Measurements from ENCODE around the gene MVD. TPM values are rescaled to one million over a fixed set of nuclear protein-coding genes. Genes with fewer than 3 reads are reported as not detected.

The MVD gene
- total and polyA plus RNA-seq, 2 of the 13 experiments (the other 11 are each of a cell fraction or from before 2014, with no cell fraction given) = 28.1 to 187 TPM

GRCh38 chr16:88651276-88651988 is 11.5 kb downstream of the MVD start (continued):
- no peak for TF ChIP-seq HNRNPK (IDR thresholded peaks at IDR 0.05; ENCODE audit: low read depth, low read length, poor library complexity, severe bottlenecking)
- peak; percentile 87; the same call in 1 of the 2 replicates for TF ChIP-seq ZNF350 (CRISPR knock-in tag; IDR thresholded peaks at IDR 0.05; ENCODE audit: borderline replicate concordance, low read depth)
- TF ChIP-seq, protein P1, sequence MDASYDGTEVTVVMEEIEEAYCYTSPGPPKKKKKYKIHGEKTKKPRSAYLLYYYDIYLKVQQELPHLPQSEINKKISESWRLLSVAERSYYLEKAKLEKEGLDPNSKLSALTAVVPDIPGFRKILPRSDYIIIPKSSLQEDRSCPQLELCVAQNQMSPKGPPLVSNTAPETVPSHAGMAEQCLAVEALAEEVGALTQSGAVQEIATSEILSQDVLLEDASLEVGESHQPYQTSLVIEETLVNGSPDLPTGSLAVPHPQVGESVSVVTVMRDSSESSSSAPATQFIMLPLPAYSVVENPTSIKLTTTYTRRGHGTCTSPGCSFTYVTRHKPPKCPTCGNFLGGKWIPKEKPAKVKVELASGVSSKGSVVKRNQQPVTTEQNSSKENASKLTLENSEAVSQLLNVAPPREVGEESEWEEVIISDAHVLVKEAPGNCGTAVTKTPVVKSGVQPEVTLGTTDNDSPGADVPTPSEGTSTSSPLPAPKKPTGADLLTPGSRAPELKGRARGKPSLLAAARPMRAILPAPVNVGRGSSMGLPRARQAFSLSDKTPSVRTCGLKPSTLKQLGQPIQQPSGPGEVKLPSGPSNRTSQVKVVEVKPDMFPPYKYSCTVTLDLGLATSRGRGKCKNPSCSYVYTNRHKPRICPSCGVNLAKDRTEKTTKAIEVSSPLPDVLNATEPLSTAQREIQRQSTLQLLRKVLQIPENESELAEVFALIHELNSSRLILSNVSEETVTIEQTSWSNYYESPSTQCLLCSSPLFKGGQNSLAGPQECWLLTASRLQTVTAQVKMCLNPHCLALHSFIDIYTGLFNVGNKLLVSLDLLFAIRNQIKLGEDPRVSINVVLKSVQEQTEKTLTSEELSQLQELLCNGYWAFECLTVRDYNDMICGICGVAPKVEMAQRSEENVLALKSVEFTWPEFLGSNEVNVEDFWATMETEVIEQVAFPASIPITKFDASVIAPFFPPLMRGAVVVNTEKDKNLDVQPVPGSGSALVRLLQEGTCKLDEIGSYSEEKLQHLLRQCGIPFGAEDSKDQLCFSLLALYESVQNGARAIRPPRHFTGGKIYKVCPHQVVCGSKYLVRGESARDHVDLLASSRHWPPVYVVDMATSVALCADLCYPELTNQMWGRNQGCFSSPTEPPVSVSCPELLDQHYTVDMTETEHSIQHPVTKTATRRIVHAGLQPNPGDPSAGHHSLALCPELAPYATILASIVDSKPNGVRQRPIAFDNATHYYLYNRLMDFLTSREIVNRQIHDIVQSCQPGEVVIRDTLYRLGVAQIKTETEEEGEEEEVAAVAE (CRISPR knock-in tag; IDR thresholded peaks at IDR 0.05; ENCODE audit: borderline replicate concordance) = no peak; the same call in none of the 2 replicates
- TF ChIP-seq ZNF296 (CRISPR knock-in tag; conservative IDR thresholded peaks at IDR 0.05) = no peak
- TF ChIP-seq, protein P2, sequence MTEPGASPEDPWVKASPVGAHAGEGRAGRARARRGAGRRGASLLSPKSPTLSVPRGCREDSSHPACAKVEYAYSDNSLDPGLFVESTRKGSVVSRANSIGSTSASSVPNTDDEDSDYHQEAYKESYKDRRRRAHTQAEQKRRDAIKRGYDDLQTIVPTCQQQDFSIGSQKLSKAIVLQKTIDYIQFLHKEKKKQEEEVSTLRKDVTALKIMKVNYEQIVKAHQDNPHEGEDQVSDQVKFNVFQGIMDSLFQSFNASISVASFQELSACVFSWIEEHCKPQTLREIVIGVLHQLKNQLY (CRISPR knock-in tag; IDR thresholded peaks at IDR 0.05) = peak; percentile 79
- TF ChIP-seq TCF12 (IDR thresholded peaks at IDR 0.05) = no peak
- peak; percentile 69 for TF ChIP-seq TCF12 (CRISPR knock-in tag; IDR thresholded peaks at IDR 0.05)
- TF ChIP-seq HNRNPH1 (optimal IDR thresholded peaks at IDR 0.05; ENCODE audit: low read depth, low read length) = peak; percentile 19
- no peak for TF ChIP-seq ZNF530 (CRISPR knock-in tag; IDR thresholded peaks at IDR 0.05; ENCODE audit: low read depth)
- TF ChIP-seq REPIN1 (CRISPR knock-in tag; IDR thresholded peaks at IDR 0.05; ENCODE audit: borderline replicate concordance, low read depth) = peak; percentile 52; the same call in 1 of the 2 replicates
- TF ChIP-seq GPBP1L1 (CRISPR knock-in tag; IDR thresholded peaks at IDR 0.05) = no peak
- no peak for TF ChIP-seq ZNF737 (CRISPR knock-in tag; IDR thresholded peaks at IDR 0.05; ENCODE audit: borderline replicate concordance)
- peak; percentile 90 for TF ChIP-seq ZFP36L1 (CRISPR knock-in tag; IDR thresholded peaks at IDR 0.05)
- peak; percentile 63; the same call in 1 of the 2 replicates for TF ChIP-seq ZNF720 (CRISPR knock-in tag; IDR thresholded peaks at IDR 0.05)
- TF ChIP-seq ZNF512B (CRISPR knock-in tag; IDR thresholded peaks at IDR 0.05; ENCODE audit: borderline replicate concordance) = no peak
- TF ChIP-seq ZNF557 (CRISPR knock-in tag; IDR thresholded peaks at IDR 0.05) = peak; percentile 8; the same call in 1 of the 2 replicates
- no peak for TF ChIP-seq CHD2 (IDR thresholded peaks at IDR 0.05; ENCODE audit: low read depth, low read length)
- no peak; the same call in 1 of the 2 replicates for TF ChIP-seq TOE1 (CRISPR knock-in tag; IDR thresholded peaks at IDR 0.05)

Measured in HepG2 (cell line).